Middle frontal gyrus (tissue), 1 donor: ENCODE data around the gene MED13.
"Not testable (repeated sequence)": the region's sequence is repeated elsewhere in the genome, so short reads cannot be mapped to it uniquely, and the experiment has no call there.

ENCODE experiments used
- DNase-seq: peaks from one replicate; pipeline ENCODE4 v3.0.0-alpha.2; 2015; ENCODE audit warnings: low spot score; ENCODE audit errors: extremely low spot score

The MED13 gene

GRCh38 chr17:62090021-62090824 lies 25.1 kb upstream of the MED13 start:
- no peak for DNase-seq

- DNase-seq: no peak
Observed at GRCh38 chr17:62089334-62089733, 24.3 kb upstream of the MED13 start.

- no peak for DNase-seq
Observed at GRCh38 chr17:62086737-62087136, 21.7 kb upstream of the MED13 start.

- no peak for DNase-seq
Observed at GRCh38 chr17:62085511-62086408, 20.7 kb upstream of the MED13 start.

GRCh38 chr17:62084585-62084984 lies 19.5 kb upstream of the MED13 start:
- DNase-seq: no peak

GRCh38 chr17:62083651-62084050 lies 18.6 kb upstream of the MED13 start:
- DNase-seq: no peak

GRCh38 chr17:62080647-62081046 lies 15.6 kb upstream of the MED13 start:
- no peak for DNase-seq

- no peak for DNase-seq
Observed at GRCh38 chr17:62078009-62078408, 12.9 kb upstream of the MED13 start.

GRCh38 chr17:62076864-62077788 lies 12.0 kb upstream of the MED13 start:
- DNase-seq: no peak

GRCh38 chr17:62075308-62075815 lies 10.3 kb upstream of the MED13 start:
- DNase-seq: no peak

GRCh38 chr17:62073993-62074392 lies 8.9 kb upstream of the MED13 start:
- DNase-seq: no peak

GRCh38 chr17:62072855-62073254 lies 7.8 kb upstream of the MED13 start:
- DNase-seq: not testable (repeated sequence)

- DNase-seq: no peak
Observed at GRCh38 chr17:62070900-62071299, 5.8 kb upstream of the MED13 start.

- DNase-seq: no peak
Observed at GRCh38 chr17:62067165-62068145, 2.4 kb upstream of the MED13 start.

GRCh38 chr17:62065611-62066468 lies 762 bp upstream of the MED13 start:
- DNase-seq: peak; percentile 97

GRCh38 chr17:62064029-62064790 lies 868 bp downstream of the MED13 start:
- no peak for DNase-seq

GRCh38 chr17:62062944-62063343 lies 2.1 kb downstream of the MED13 start:
- DNase-seq: no peak

- DNase-seq: no peak
Observed at GRCh38 chr17:62062302-62062701, 2.8 kb downstream of the MED13 start.
